ENCODE results near the gene SLC25A52. TPM values are rescaled to one million over a fixed set of nuclear protein-coding genes. Genes with fewer than 3 reads are reported as not detected.
"Not testable (repeated sequence)": the region's sequence is repeated elsewhere in the genome, so short reads cannot be mapped to it uniquely, and the experiment has no call there.

The SLC25A52 gene
- total RNA-seq, 1 donor from 2014 or later = not detected

GRCh38 chr18:31741097-31741735, 19.5 kb downstream of the SLC25A52 start:
- DNase-seq (ENCODE audit: low read depth) = peak; percentile 42

GRCh38 chr18:31740180-31740579, 20.5 kb downstream of the SLC25A52 start:
- no peak for DNase-seq (ENCODE audit: low read depth)

GRCh38 chr18:31739651-31740050, 21.0 kb downstream of the SLC25A52 start:
- no peak for DNase-seq (ENCODE audit: low read depth)

GRCh38 chr18:31738460-31739407, 21.9 kb downstream of the SLC25A52 start:
- no peak for DNase-seq (ENCODE audit: low read depth)

GRCh38 chr18:31736630-31737029, 24.1 kb downstream of the SLC25A52 start:
- DNase-seq (ENCODE audit: low read depth) = no peak

GRCh38 chr18:31731628-31732027, 29.1 kb downstream of the SLC25A52 start:
- no peak for DNase-seq (ENCODE audit: low read depth)

GRCh38 chr18:31729196-31729595, 31.5 kb downstream of the SLC25A52 start:
- DNase-seq (ENCODE audit: low read depth) = not testable (repeated sequence)

- peak; percentile 4 for DNase-seq (ENCODE audit: low read depth)
Measured at GRCh38 chr18:31723990-31724711, 36.5 kb downstream of the SLC25A52 start.

GRCh38 chr18:31723639-31723989, 37.1 kb downstream of the SLC25A52 start:
- no peak for DNase-seq (ENCODE audit: low read depth)

GRCh38 chr18:31722369-31722957, 38.2 kb downstream of the SLC25A52 start:
- peak; percentile 67 for DNase-seq (ENCODE audit: low read depth)

GRCh38 chr18:31721601-31722000, 39.1 kb downstream of the SLC25A52 start:
- no peak for DNase-seq (ENCODE audit: low read depth)

GRCh38 chr18:31720867-31721266, 39.8 kb downstream of the SLC25A52 start:
- no peak for DNase-seq (ENCODE audit: low read depth)

GRCh38 chr18:31719363-31720006, 41.2 kb downstream of the SLC25A52 start:
- DNase-seq (ENCODE audit: low read depth) = no peak

- DNase-seq (ENCODE audit: low read depth) = no peak
Measured at GRCh38 chr18:31718386-31718785, 42.3 kb downstream of the SLC25A52 start.

- DNase-seq (ENCODE audit: low read depth) = no peak
Measured at GRCh38 chr18:31716362-31716761, 44.3 kb downstream of the SLC25A52 start.

- no peak for DNase-seq (ENCODE audit: low read depth)
Measured at GRCh38 chr18:31711365-31712172, 49.1 kb downstream of the SLC25A52 start.

GRCh38 chr18:31710826-31711225, 49.9 kb downstream of the SLC25A52 start:
- no peak for DNase-seq (ENCODE audit: low read depth)

All from myocyte (in vitro differentiated cells).